ENCODE results near the gene TIGD4.
"Not testable (repeated sequence)": the region's sequence is repeated elsewhere in the genome, so short reads cannot be mapped to it uniquely, and the experiment has no call there.

Gene TIGD4

GRCh38 chr4:152780267-152780778 is 793 bp upstream of the TIGD4 start:
- DNase-seq (ENCODE audit: low read depth), result peak; percentile 13

GRCh38 chr4:152778656-152779512 is 646 bp downstream of the TIGD4 start:
- DNase-seq (ENCODE audit: low read depth), result no peak

GRCh38 chr4:152777488-152777887 is 2.0 kb downstream of the TIGD4 start:
- DNase-seq (ENCODE audit: low read depth), result no peak

- no peak for DNase-seq (ENCODE audit: low read depth)
Measured at GRCh38 chr4:152776352-152776751, 3.2 kb downstream of the TIGD4 start.

GRCh38 chr4:152773953-152774352 is 5.6 kb downstream of the TIGD4 start:
- no peak for DNase-seq (ENCODE audit: low read depth)

- no peak for DNase-seq (ENCODE audit: low read depth)
Measured at GRCh38 chr4:152773339-152773738, 6.2 kb downstream of the TIGD4 start.

- no peak for DNase-seq (ENCODE audit: low read depth)
Measured at GRCh38 chr4:152771741-152772533, 7.6 kb downstream of the TIGD4 start.

- DNase-seq (ENCODE audit: low read depth), result not testable (repeated sequence)
Measured at GRCh38 chr4:152765069-152765737, 14.3 kb downstream of the TIGD4 start.

GRCh38 chr4:152763796-152764195 is 15.7 kb downstream of the TIGD4 start:
- no peak for DNase-seq (ENCODE audit: low read depth)

GRCh38 chr4:152748619-152749018 is 30.9 kb downstream of the TIGD4 start:
- no peak for DNase-seq (ENCODE audit: low read depth)

- DNase-seq (ENCODE audit: low read depth), result no peak
Measured at GRCh38 chr4:152747444-152747843, 32.1 kb downstream of the TIGD4 start.

- no peak for DNase-seq (ENCODE audit: low read depth)
Measured at GRCh38 chr4:152738827-152739226, 40.7 kb downstream of the TIGD4 start.

GRCh38 chr4:152735906-152736305 is 43.6 kb downstream of the TIGD4 start:
- DNase-seq (ENCODE audit: low read depth), result no peak

GRCh38 chr4:152735396-152735859 is 44.1 kb downstream of the TIGD4 start:
- no peak for DNase-seq (ENCODE audit: low read depth)

GRCh38 chr4:152734699-152735050 is 44.9 kb downstream of the TIGD4 start:
- no peak for DNase-seq (ENCODE audit: low read depth)

GRCh38 chr4:152734015-152734698 is 45.4 kb downstream of the TIGD4 start:
- no peak for DNase-seq (ENCODE audit: low read depth)

GRCh38 chr4:152731997-152732396 is 47.5 kb downstream of the TIGD4 start:
- no peak for DNase-seq (ENCODE audit: low read depth)

- peak; percentile 36 for DNase-seq (ENCODE audit: low read depth)
Measured at GRCh38 chr4:152729466-152729865, 50.1 kb downstream of the TIGD4 start.

- no peak for DNase-seq (ENCODE audit: low read depth)
Measured at GRCh38 chr4:152728343-152728742, 51.2 kb downstream of the TIGD4 start.

GRCh38 chr4:152727784-152728183 is 51.7 kb downstream of the TIGD4 start:
- DNase-seq (ENCODE audit: low read depth), result no peak

GRCh38 chr4:152724494-152724893 is 55.0 kb downstream of the TIGD4 start:
- no peak for DNase-seq (ENCODE audit: low read depth)

- DNase-seq (ENCODE audit: low read depth), result no peak
Measured at GRCh38 chr4:152723236-152723635, 56.3 kb downstream of the TIGD4 start.

Measured in stromal cell of bone marrow (primary cell).